SK-N-SH (cell line): ENCODE measurements around the gene SV2B. TPM values are rescaled to one million over a fixed set of nuclear protein-coding genes. Genes with fewer than 3 reads are reported as not detected.

Experiments
- CTCF ChIA-PET: fragments of 300-600, 350-600 bp; formaldehyde crosslinking; extraction: SDS; loops from one replicate; lab custom pipeline; 2021; lab: Yijun Ruan, JAX
- POLR2A ChIA-PET: fragments of 350-600 bp; sonication (Branson Sonifier 250); formaldehyde crosslinking; extraction: SDS; loops from one replicate; lab custom pipeline; 2020; ENCODE audit warnings: antibody characterized with exemption, inconsistent platforms; lab: Yijun Ruan, JAX
- DNase-seq: peaks from one replicate; pipeline ENCODE4 v3.0.0; 2012
- H2AFZ ChIP-seq: fragments of 200-600 bp; sonication (generic); 2 replicates; pipeline ENCODE4 v1.8.1; 2016; ENCODE audit warnings: antibody characterized with exemption, mild to moderate bottlenecking, low read depth
- H3F3A ChIP-seq: fragments of 200-600 bp; sonication (generic); replicated peaks from 2 replicates; pipeline ENCODE3; 2016; ENCODE audit warnings: antibody characterized with exemption, mild to moderate bottlenecking; ENCODE audit not compliant: insufficient read depth
- H3K27ac ChIP-seq, 2 experiments: fragments of 200-500 bp in 1 of 2; fragments of 200-600 bp in 1 of 2; sonication (Bioruptor generic) in 1 of 2; sonication (generic), shearing (Covaris generic) in 1 of 2; 2 replicates each; pipeline versions ENCODE4 v1.5.1 to v1.6.1; 2014 to 2016; ENCODE audit warnings: low read depth in 2 of 2, inconsistent platforms in 1 of 2, low read length in 1 of 2, mild to moderate bottlenecking in 1 of 2, mixed read lengths in 1 of 2
- H3K27me3 ChIP-seq: fragments of 200-600 bp; sonication (generic), shearing (Covaris generic); 2 replicates; pipeline ENCODE4 v1.6.1; 2016; ENCODE audit warnings: mixed run types; ENCODE audit not compliant: insufficient read depth
- H3K36me3 ChIP-seq, 2 experiments: fragments of 200-500 bp in 1 of 2; fragments of 200-600 bp in 1 of 2; sonication (Bioruptor generic) in 1 of 2; sonication (generic) in 1 of 2; replicated peaks in 1 of 2; 2 replicates each; pipeline versions ENCODE3 to v1.5.1; 2014 to 2016; ENCODE audit warnings: low read length in 1 of 2, mild to moderate bottlenecking in 1 of 2; ENCODE audit not compliant: insufficient read depth in 2 of 2, control insufficient read depth in 1 of 2
- H3K4me1 ChIP-seq, 2 experiments: fragments of 200-500 bp in 1 of 2; fragments of 200-600 bp in 1 of 2; sonication (Bioruptor generic) in 1 of 2; sonication (generic), shearing (Covaris generic) in 1 of 2; 2 replicates each; pipeline versions ENCODE4 v1.5.1 to v1.6.1; 2014 to 2016; ENCODE audit warnings: low read depth in 1 of 2, low read length in 1 of 2, mixed run types in 1 of 2; ENCODE audit not compliant: insufficient read depth in 2 of 2, control insufficient read depth in 1 of 2
- H3K4me2 ChIP-seq: fragments of 200-600 bp; sonication (generic), shearing (Covaris generic); 2 replicates; pipeline ENCODE4 v1.6.1; 2017; ENCODE audit warnings: mixed run types
- H3K4me3 ChIP-seq, 2 experiments: fragments of 200-500 bp in 1 of 2; fragments of 200-600 bp in 1 of 2; sonication (Bioruptor generic) in 1 of 2; sonication (generic), shearing (Covaris generic) in 1 of 2; 2 replicates each; pipeline versions ENCODE4 v1.5.1 to v1.8.1; 2014 to 2016; ENCODE audit warnings: low read depth in 2 of 2, inconsistent platforms in 1 of 2, low read length in 1 of 2, mild to moderate bottlenecking in 1 of 2, mixed read lengths in 1 of 2, moderate library complexity in 1 of 2
- H3K79me2 ChIP-seq: fragments of 200-600 bp; sonication (generic); 2 replicates; pipeline ENCODE4 v1.8.1; 2017; ENCODE audit warnings: mild to moderate bottlenecking; ENCODE audit not compliant: insufficient read depth
- H3K9ac ChIP-seq: fragments of 200-600 bp; sonication (generic); 2 replicates; pipeline ENCODE4 v1.6.1; 2017; ENCODE audit warnings: mixed run types
- H3K9me2 ChIP-seq: fragments of 200-600 bp; sonication (generic); 2 replicates; pipeline ENCODE4 v1.6.1; 2017; ENCODE audit warnings: mixed run types
- H3K9me3 ChIP-seq: fragments of 200-600 bp; sonication (generic); 2 replicates; pipeline ENCODE4 v1.6.1; 2017; ENCODE audit warnings: mixed run types, mild to moderate bottlenecking, moderate library complexity
- H4K20me1 ChIP-seq: fragments of 200-600 bp; sonication (generic); 2 replicates; pipeline ENCODE4 v1.6.1; 2017; ENCODE audit warnings: mild to moderate bottlenecking, mixed run types; ENCODE audit not compliant: insufficient read depth
- CHD2 ChIP-seq: fragments of 150-350 bp; IDR thresholded peaks from 2 replicates; pipeline ENCODE4 v1.6.1; 2018; ENCODE audit warnings: low read length; ENCODE audit not compliant: partially characterized antibody
- ELF1 ChIP-seq: IDR thresholded peaks from 2 replicates; pipeline ENCODE4 v1.4.0; 2012
- EZH2phosphoT487 ChIP-seq: fragments of 200-600 bp; sonication (generic); IDR thresholded peaks from 2 replicates; pipeline ENCODE4 v1.6.1; 2017; ENCODE audit warnings: low read depth, mixed run types, mild to moderate bottlenecking, antibody characterized with exemption, moderate library complexity, borderline replicate concordance
- FOSL2 ChIP-seq: IDR thresholded peaks from 2 replicates; pipeline ENCODE4 v1.4.0; 2012; ENCODE audit warnings: low read depth, mild to moderate bottlenecking, moderate library complexity, borderline replicate concordance
- FOXJ3 ChIP-seq: sonication (generic); formaldehyde crosslinking; IDR thresholded peaks from 2 replicates; pipeline ENCODE4 v1.5.1; 2020; ENCODE audit warnings: mild to moderate bottlenecking, missing genetic modification reagents
- GABPA ChIP-seq: IDR thresholded peaks from 2 replicates; pipeline ENCODE4 v1.4.0; 2012; ENCODE audit warnings: low read depth, mild to moderate bottlenecking
- MEF2A ChIP-seq: IDR thresholded peaks from 2 replicates; pipeline ENCODE4 v1.4.0; 2012; ENCODE audit warnings: low read depth, borderline replicate concordance
- MXI1 ChIP-seq: IDR thresholded peaks from 2 replicates; pipeline ENCODE4 v1.6.1; 2012; ENCODE audit warnings: mild to moderate bottlenecking, low read depth, low read length, improper control_type of control experiment
- NRF1 ChIP-seq: IDR thresholded peaks from 2 replicates; pipeline ENCODE4 v1.6.1; 2012; ENCODE audit warnings: low read depth, mild to moderate bottlenecking, low read length
- POLR2AphosphoS5 ChIP-seq: IDR thresholded peaks from 2 replicates; pipeline ENCODE4 v1.6.1; 2012; ENCODE audit warnings: low read depth, low read length
- RXRA ChIP-seq: IDR thresholded peaks from 2 replicates; pipeline ENCODE4 v1.4.0; 2012; ENCODE audit warnings: low read depth, mild to moderate bottlenecking, borderline replicate concordance
- SIN3A ChIP-seq: IDR thresholded peaks from 2 replicates; pipeline ENCODE4 v1.6.1; 2012; ENCODE audit warnings: low read depth, mild to moderate bottlenecking, low read length, moderate library complexity, borderline replicate concordance
- TEAD4 ChIP-seq: IDR thresholded peaks from 2 replicates; pipeline ENCODE4 v1.4.0; 2012; ENCODE audit warnings: mild to moderate bottlenecking, borderline replicate concordance; ENCODE audit not compliant: insufficient read depth
- WGBS: methylation state at CpG from one replicate; pipeline ENCODE4 v1.1.6; 2017; ENCODE audit warnings: low lambda C conversion rate; 5-methylcytosine and 5-hydroxymethylcytosine counted together
- polyA plus RNA-seq, 3 experiments: library from polyadenylated mRNA; depleted of rRNA; stranded (reverse); fragments of >200 nt; gene quantifications; 2 replicates each; pipeline ENCODE4 v1.2.3, GENCODE V29; 2012
- TF ChIP-seq, protein P1 (sequence below): IDR thresholded peaks from 2 replicates; pipeline ENCODE4 v1.6.1; 2012; ENCODE audit warnings: mild to moderate bottlenecking, low read depth, low read length, moderate library complexity
- TF ChIP-seq, protein P2 (sequence below): fragments of 150-350 bp; IDR thresholded peaks from 2 replicates; pipeline ENCODE4 v1.6.1; 2017; ENCODE audit warnings: antibody characterized with exemption, low read length, low read depth, borderline replicate concordance
- TF ChIP-seq, protein P3 (sequence below): IDR thresholded peaks from 2 replicates; pipeline ENCODE4 v1.4.0; 2012; ENCODE audit warnings: low read depth, borderline replicate concordance

The SV2B gene
- polyA plus RNA-seq, 1 of the 3 experiments (the other 2 are of a cell fraction), result not detected

DNA sequence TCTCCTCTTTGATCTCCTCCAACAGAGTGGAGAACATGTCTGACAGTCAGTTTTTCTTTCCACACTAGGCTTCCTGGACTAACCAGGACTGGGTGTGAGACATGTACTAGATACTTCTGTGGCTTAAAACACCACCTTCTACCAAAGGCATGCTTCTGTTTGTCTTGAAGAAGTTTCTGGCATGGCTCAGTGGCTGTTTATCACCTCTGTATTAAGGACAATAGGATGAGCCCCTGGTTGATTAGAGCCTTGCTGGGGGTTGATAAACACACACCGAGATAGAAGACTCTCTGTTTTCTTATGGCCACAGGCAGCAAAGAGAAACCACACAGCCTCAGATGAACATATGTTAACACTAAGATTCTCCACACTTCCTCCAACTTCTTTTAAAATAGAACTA is 40.5 kb downstream of the SV2B start:
- CTCF ChIA-PET, result interaction anchor here (1.2 to 1.9 kb wide), 7 partner anchors 10 to 184 kb away, joined by 3 to 7 read pairs (median 4); no protein-coding TSS in a partner anchor
- no peaks in the 10 kb centered on the region for H3F3A ChIP-seq
- POLR2A ChIA-PET, result no interaction called here
- no peaks in the 10 kb centered on the region for H3K36me3 ChIP-seq
- H3K9ac ChIP-seq, result no peak overlapping the region
- H3K79me2 ChIP-seq, result no peaks in the 10 kb centered on the region
- WGBS, result 15% methylated on average over 1 of the region's 1 CpG
- TF ChIP-seq, protein P1, sequence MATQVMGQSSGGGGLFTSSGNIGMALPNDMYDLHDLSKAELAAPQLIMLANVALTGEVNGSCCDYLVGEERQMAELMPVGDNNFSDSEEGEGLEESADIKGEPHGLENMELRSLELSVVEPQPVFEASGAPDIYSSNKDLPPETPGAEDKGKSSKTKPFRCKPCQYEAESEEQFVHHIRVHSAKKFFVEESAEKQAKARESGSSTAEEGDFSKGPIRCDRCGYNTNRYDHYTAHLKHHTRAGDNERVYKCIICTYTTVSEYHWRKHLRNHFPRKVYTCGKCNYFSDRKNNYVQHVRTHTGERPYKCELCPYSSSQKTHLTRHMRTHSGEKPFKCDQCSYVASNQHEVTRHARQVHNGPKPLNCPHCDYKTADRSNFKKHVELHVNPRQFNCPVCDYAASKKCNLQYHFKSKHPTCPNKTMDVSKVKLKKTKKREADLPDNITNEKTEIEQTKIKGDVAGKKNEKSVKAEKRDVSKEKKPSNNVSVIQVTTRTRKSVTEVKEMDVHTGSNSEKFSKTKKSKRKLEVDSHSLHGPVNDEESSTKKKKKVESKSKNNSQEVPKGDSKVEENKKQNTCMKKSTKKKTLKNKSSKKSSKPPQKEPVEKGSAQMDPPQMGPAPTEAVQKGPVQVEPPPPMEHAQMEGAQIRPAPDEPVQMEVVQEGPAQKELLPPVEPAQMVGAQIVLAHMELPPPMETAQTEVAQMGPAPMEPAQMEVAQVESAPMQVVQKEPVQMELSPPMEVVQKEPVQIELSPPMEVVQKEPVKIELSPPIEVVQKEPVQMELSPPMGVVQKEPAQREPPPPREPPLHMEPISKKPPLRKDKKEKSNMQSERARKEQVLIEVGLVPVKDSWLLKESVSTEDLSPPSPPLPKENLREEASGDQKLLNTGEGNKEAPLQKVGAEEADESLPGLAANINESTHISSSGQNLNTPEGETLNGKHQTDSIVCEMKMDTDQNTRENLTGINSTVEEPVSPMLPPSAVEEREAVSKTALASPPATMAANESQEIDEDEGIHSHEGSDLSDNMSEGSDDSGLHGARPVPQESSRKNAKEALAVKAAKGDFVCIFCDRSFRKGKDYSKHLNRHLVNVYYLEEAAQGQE, result no peak
- no peak for TF ChIP-seq EZH2phosphoT487
- no peak for TF ChIP-seq FOXJ3
- H3K27ac ChIP-seq, result no peak overlapping the region
- no peaks in the 10 kb centered on the region for H3K9me3 ChIP-seq
- H3K4me1 ChIP-seq, result no peaks in the 10 kb centered on the region; a peak in 1 of 4 replicates
- no peak overlapping the region for H2AFZ ChIP-seq
- no peaks in the 10 kb centered on the region for H3K27me3 ChIP-seq
- H3K9me2 ChIP-seq, result no peaks in the 10 kb centered on the region
- DNase-seq, result no peak
- H4K20me1 ChIP-seq, result no peaks in the 10 kb centered on the region
- no peak overlapping the region for H3K4me3 ChIP-seq
- no peak overlapping the region for H3K4me2 ChIP-seq

DNA sequence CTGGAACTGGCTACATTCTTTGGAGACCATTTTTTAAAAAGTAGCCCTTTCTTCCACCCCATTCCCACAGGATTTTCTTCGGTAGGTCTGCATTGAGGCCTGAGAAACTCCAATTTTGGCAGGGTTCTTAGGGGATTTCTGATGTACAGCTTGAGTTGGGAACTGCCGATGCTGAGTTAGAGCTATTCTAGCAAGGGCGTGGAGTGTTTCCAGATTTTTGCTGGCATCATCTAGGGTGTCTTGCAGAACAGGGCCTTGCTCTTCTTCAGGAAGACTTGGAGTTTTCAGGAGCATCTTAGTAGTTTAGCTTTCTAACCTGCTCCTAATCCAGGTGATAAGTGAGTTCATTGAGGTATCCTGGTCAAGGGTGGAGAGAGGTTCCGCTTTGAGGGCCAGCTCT is 41.0 kb downstream of the SV2B start:
- 35% methylated on average over 4 of the region's 4 CpGs for WGBS
- DNase-seq, result no peak
- H3K4me3 ChIP-seq, result no peak overlapping the region
- no peaks in the 10 kb centered on the region for H3K79me2 ChIP-seq
- no peaks in the 10 kb centered on the region for H3F3A ChIP-seq
- no peak overlapping the region for H3K4me2 ChIP-seq
- H3K27me3 ChIP-seq, result no peaks in the 10 kb centered on the region
- TF ChIP-seq MXI1 (no peak), ELF1 (no peak), POLR2AphosphoS5 (no peak), CHD2 (no peak), NRF1 (no peak), SIN3A (no peak), TEAD4 (no peak), RXRA (no peak), GABPA (no peak), MEF2A (no peak), FOXJ3 (no peak), FOSL2 (no peak), EZH2phosphoT487 (no peak)
- TF ChIP-seq, protein P1, result no peak
- TF ChIP-seq, protein P2, sequence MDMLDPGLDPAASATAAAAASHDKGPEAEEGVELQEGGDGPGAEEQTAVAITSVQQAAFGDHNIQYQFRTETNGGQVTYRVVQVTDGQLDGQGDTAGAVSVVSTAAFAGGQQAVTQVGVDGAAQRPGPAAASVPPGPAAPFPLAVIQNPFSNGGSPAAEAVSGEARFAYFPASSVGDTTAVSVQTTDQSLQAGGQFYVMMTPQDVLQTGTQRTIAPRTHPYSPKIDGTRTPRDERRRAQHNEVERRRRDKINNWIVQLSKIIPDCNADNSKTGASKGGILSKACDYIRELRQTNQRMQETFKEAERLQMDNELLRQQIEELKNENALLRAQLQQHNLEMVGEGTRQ, result no peak
- TF ChIP-seq, protein P3, sequence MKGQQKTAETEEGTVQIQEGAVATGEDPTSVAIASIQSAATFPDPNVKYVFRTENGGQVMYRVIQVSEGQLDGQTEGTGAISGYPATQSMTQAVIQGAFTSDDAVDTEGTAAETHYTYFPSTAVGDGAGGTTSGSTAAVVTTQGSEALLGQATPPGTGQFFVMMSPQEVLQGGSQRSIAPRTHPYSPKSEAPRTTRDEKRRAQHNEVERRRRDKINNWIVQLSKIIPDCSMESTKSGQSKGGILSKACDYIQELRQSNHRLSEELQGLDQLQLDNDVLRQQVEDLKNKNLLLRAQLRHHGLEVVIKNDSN, result no peak
- H3K9me3 ChIP-seq, result no peaks in the 10 kb centered on the region
- no peaks in the 10 kb centered on the region for H3K9me2 ChIP-seq
- H3K9ac ChIP-seq, result no peak overlapping the region
- H3K27ac ChIP-seq, result no peak overlapping the region
- H3K36me3 ChIP-seq, result no peaks in the 10 kb centered on the region
- no peaks in the 10 kb centered on the region for H4K20me1 ChIP-seq
- H3K4me1 ChIP-seq, result no peaks in the 10 kb centered on the region; a peak in 1 of 4 replicates
- CTCF ChIA-PET, result interaction anchor here (0.8 to 1.9 kb wide), 9 partner anchors 10 to 185 kb away, joined by 3 to 7 read pairs (median 3); no protein-coding TSS in a partner anchor
- no peak overlapping the region for H2AFZ ChIP-seq
- POLR2A ChIA-PET, result no interaction called here
